A673 (cell line): ENCODE results near the gene DLG2.

Experiments used
- CTCF ChIP-seq: fragments of 300-800, 200-600 bp; sonication (generic); conservative IDR thresholded peaks from 2 replicates; pipeline ENCODE4 v1.5.1; 2017; ENCODE audit warnings: low read depth, mild to moderate bottlenecking, antibody characterized with exemption, low read length, moderate library complexity, mixed read lengths
- EZH2 ChIP-seq: fragments of 200-600 bp; sonication (generic); IDR thresholded peaks from 2 replicates; pipeline ENCODE4 v1.6.1; 2017; ENCODE audit warnings: borderline replicate concordance, low read depth, mild to moderate bottlenecking, mixed read lengths, antibody characterized with exemption, low read length; ENCODE audit not compliant: poor library complexity, severe bottlenecking

DNA sequence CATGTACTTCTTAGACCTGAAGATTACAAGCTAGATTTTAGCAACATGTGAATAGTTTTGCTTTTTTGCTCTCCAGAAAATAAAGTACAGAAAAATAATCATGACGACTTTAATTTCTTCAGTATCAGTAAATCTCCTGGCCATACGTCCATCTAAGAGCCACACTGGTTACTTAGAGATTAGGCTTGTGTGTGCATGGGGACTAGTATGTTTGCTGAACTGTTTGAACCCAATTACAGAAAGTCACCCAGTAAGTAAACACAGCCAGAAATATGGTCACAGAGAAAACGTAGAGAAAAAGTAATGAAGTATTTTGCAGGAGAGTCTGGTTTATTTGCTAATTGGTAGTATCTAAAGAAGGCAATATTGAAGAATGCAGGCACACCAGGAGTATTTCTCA lies 1287.3 kb downstream of the DLG2 start:
- TF ChIP-seq CTCF: no peak
- no peak for TF ChIP-seq EZH2
